ENCODE results near the gene VPS18.

GRCh38 chr15:40909662-40910630 lies 15.7 kb downstream of the VPS18 start:
- TF ChIP-seq, protein P1, sequence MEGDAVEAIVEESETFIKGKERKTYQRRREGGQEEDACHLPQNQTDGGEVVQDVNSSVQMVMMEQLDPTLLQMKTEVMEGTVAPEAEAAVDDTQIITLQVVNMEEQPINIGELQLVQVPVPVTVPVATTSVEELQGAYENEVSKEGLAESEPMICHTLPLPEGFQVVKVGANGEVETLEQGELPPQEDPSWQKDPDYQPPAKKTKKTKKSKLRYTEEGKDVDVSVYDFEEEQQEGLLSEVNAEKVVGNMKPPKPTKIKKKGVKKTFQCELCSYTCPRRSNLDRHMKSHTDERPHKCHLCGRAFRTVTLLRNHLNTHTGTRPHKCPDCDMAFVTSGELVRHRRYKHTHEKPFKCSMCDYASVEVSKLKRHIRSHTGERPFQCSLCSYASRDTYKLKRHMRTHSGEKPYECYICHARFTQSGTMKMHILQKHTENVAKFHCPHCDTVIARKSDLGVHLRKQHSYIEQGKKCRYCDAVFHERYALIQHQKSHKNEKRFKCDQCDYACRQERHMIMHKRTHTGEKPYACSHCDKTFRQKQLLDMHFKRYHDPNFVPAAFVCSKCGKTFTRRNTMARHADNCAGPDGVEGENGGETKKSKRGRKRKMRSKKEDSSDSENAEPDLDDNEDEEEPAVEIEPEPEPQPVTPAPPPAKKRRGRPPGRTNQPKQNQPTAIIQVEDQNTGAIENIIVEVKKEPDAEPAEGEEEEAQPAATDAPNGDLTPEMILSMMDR (IDR thresholded peaks at IDR 0.05): no peak
- TF ChIP-seq ZFX (IDR thresholded peaks at IDR 0.05; ENCODE audit: borderline replicate concordance): no peak

Data from 22Rv1 (cell line).